ENCODE measurements around the gene GMPPB. TPM values are rescaled to one million over a fixed set of nuclear protein-coding genes. Genes with fewer than 3 reads are reported as not detected.

GMPPB gene
- total RNA-seq, 1 experiment from 2014 or later: 42.4 TPM

- H3K4me3 Mint-ChIP-seq (ENCODE audit: low read depth, unreplicated experiment): no peak overlapping the region
- intact Hi-C loops (cut with micrococcal nuclease; ENCODE audit: unreplicated experiment): no loop called here
- TF ChIP-seq CTCF (IDR thresholded peaks at IDR 0.05; ENCODE audit: unreplicated experiment): no peak
- CTCF ChIA-PET: interaction anchor here (0.6 kb wide), 1 partner anchor 223 kb away, joined by 3 read pairs; no protein-coding TSS in a partner anchor
- DNase-seq: no peak
- H3K9me3 Mint-ChIP-seq (ENCODE audit: low read depth, unreplicated experiment): no peaks in the 10 kb centered on the region
- no peak overlapping the region for H3K27ac Mint-ChIP-seq (ENCODE audit: unreplicated experiment)
- TSS peak; percentile 43 for BruUV-seq (replicated peaks)
- peaks cover 27% of the 10 kb centered on the region for H3K4me1 Mint-ChIP-seq (ENCODE audit: low read depth, unreplicated experiment)
- peaks cover 26% of the 10 kb centered on the region for H3K36me3 Mint-ChIP-seq (ENCODE audit: insufficient read depth, unreplicated experiment)
- H3K27me3 Mint-ChIP-seq (ENCODE audit: unreplicated experiment): no peaks in the 10 kb centered on the region
These were observed 47.8 kb downstream of the GMPPB start for GRCh38 chr3:49675912-49676311.

GRCh38 chr3:49674497-49674983 lies 49.2 kb downstream of the GMPPB start:
- Mint-ChIP-seq H3K27ac (ENCODE audit: unreplicated experiment) (no peak overlapping the region), H3K9me3 (ENCODE audit: low read depth, unreplicated experiment) (no peaks in the 10 kb centered on the region), H3K4me1 (ENCODE audit: low read depth, unreplicated experiment) (peaks cover 27% of the 10 kb centered on the region), H3K27me3 (ENCODE audit: unreplicated experiment) (no peaks in the 10 kb centered on the region), H3K4me3 (ENCODE audit: low read depth, unreplicated experiment) (peak overlapping the region; percentile 97), H3K36me3 (ENCODE audit: insufficient read depth, unreplicated experiment) (peaks cover 26% of the 10 kb centered on the region)
- CTCF ChIA-PET: no interaction called here
- DNase-seq: no peak
- intact Hi-C loops (cut with micrococcal nuclease; ENCODE audit: unreplicated experiment): loop anchor here (5.0 kb wide), 1 partner anchor 207 kb away; no protein-coding TSS in a partner anchor
- no peak for TF ChIP-seq CTCF (IDR thresholded peaks at IDR 0.05; ENCODE audit: unreplicated experiment)
- no TSS peak for BruUV-seq (replicated peaks)

- H3K9me3 Mint-ChIP-seq (ENCODE audit: low read depth, unreplicated experiment): no peaks in the 10 kb centered on the region
- BruUV-seq (replicated peaks): no TSS peak
- H3K4me1 Mint-ChIP-seq (ENCODE audit: low read depth, unreplicated experiment): peaks cover 32% of the 10 kb centered on the region
- CTCF ChIA-PET: interaction anchor here (3.5 kb wide), 1 partner anchor 134 kb away, joined by 102 read pairs; no protein-coding TSS in a partner anchor
- intact Hi-C loops (cut with micrococcal nuclease; ENCODE audit: unreplicated experiment): loop anchor here (1.0 to 5.0 kb wide), 2 partner anchors 135 to 207 kb away; no protein-coding TSS in a partner anchor
- no peak for TF ChIP-seq CTCF (IDR thresholded peaks at IDR 0.05; ENCODE audit: unreplicated experiment)
- H3K36me3 Mint-ChIP-seq (ENCODE audit: insufficient read depth, unreplicated experiment): peaks cover 26% of the 10 kb centered on the region
- no peaks in the 10 kb centered on the region for H3K27me3 Mint-ChIP-seq (ENCODE audit: unreplicated experiment)
- DNase-seq: peak; percentile 99
- H3K27ac Mint-ChIP-seq (ENCODE audit: unreplicated experiment): peak within 1 kb of the TSS; percentile 95
- H3K4me3 Mint-ChIP-seq (ENCODE audit: low read depth, unreplicated experiment): peak within 1 kb of the TSS; percentile 97
These were observed 49.8 kb downstream of the GMPPB start, which contains the start of gene APEH for GRCh38 chr3:49673715-49674496. Gene APEH, plus strand, starts transcription at chr3:49674351. Its CDS starts 51 bp downstream, at chr3:49674402.

- DNase-seq: no peak
- Mint-ChIP-seq H3K27me3 (ENCODE audit: unreplicated experiment) (no peaks in the 10 kb centered on the region), H3K36me3 (ENCODE audit: insufficient read depth, unreplicated experiment) (peaks cover 30% of the 10 kb centered on the region), H3K27ac (ENCODE audit: unreplicated experiment) (peak overlapping the region; percentile 95), H3K4me3 (ENCODE audit: low read depth, unreplicated experiment) (peak overlapping the region; percentile 97), H3K9me3 (ENCODE audit: low read depth, unreplicated experiment) (no peaks in the 10 kb centered on the region), H3K4me1 (ENCODE audit: low read depth, unreplicated experiment) (peaks cover 39% of the 10 kb centered on the region)
- TF ChIP-seq CTCF (IDR thresholded peaks at IDR 0.05; ENCODE audit: unreplicated experiment): no peak
- intact Hi-C loops (cut with micrococcal nuclease; ENCODE audit: unreplicated experiment): loop anchor here (1.0 to 5.0 kb wide), 2 partner anchors 134 to 206 kb away; no protein-coding TSS in a partner anchor
- BruUV-seq (replicated peaks): TSS peak; percentile 67
- CTCF ChIA-PET: interaction anchor here (3.5 kb wide), 1 partner anchor 133 kb away, joined by 102 read pairs; no protein-coding TSS in a partner anchor
These were observed 50.5 kb downstream of the GMPPB start for GRCh38 chr3:49673121-49673714.

Measured in Calu3 (cell line).